HG03432 (cell line): Measurements from ENCODE around the gene MYEOV.

ENCODE experiments used
- ATAC-seq: cut with Tn5 transposase; IDR thresholded peaks from one replicate; pipeline ENCODE4 v1.9.1; 2021; ENCODE audit warnings: mild to moderate bottlenecking, moderate library complexity; ENCODE audit not compliant: unreplicated experiment

MYEOV gene

GRCh38 chr11:69286374-69287371, 7.3 kb upstream of the MYEOV start:
- ATAC-seq, result no peak

GRCh38 chr11:69287968-69288882, 5.7 kb upstream of the MYEOV start:
- no peak for ATAC-seq

DNA sequence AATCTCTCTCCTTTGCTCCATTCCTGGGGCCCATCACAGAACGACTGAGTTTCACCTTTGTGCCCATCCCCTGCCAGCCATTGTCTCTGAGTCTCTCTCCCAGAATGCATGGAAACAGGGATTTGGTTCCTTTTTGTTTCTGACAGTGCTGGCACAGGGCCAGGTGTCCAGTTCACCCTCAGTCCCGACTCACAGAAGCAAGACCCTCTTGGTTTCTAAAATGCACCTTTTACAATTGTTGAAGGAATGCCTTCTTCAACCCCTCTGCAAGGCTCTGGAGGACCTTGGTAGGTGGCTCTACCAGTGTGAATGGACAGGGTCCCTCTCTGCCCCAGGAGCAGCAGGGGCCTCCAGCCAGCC, 5.1 kb upstream of the MYEOV start:
- ATAC-seq, result no peak

GRCh38 chr11:69290806-69291205, 3.1 kb upstream of the MYEOV start:
- ATAC-seq, result no peak

DNA sequence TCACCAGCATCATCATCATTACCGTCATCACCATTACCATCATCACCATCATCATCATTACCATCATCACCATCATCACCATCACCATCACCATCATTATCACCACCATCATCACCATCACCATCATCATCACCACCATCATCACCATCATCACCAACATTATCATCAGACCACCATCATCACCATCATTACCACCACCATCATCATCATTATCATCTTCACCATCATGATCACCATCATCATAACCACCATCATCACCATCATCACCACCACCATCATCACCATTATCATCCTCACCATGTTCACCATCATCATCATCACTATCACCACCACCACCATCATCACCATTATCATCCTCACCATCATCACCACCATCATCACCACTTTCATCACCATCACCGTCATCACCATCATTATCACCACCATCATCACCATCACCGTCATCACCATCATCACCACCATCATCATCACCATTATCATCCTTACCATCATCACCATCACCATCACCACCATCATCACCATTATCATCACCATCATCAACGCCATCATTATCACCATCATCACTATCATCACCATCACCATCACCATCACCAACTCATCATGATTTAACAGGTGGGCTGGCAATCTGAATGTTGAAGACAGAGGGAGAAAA, 2.4 kb upstream of the MYEOV start:
- ATAC-seq, result no peak

- ATAC-seq, result no peak
Measured at GRCh38 chr11:69292221-69292648, 1.7 kb upstream of the MYEOV start.

DNA sequence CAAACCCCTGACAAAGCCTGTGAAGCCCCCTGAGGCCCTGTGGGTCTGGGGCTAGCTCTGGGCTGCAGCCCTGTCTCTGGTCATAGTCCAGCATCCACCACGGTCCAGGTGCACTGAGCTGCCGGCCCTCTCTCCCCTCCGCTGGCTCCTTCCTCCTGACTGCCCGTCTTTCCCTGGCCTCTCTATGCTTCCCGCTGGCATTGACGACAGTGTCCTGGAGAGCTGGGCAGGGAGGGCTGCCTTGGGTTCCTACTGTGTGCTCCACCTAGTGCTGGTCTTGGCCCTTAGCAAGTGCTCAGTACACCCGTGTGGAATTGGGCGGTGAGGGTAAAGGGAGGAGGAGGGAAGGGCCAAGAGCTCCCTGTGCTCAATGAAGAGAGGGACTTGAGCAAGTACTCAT, 868 bp upstream of the MYEOV start:
- no peak for ATAC-seq

DNA sequence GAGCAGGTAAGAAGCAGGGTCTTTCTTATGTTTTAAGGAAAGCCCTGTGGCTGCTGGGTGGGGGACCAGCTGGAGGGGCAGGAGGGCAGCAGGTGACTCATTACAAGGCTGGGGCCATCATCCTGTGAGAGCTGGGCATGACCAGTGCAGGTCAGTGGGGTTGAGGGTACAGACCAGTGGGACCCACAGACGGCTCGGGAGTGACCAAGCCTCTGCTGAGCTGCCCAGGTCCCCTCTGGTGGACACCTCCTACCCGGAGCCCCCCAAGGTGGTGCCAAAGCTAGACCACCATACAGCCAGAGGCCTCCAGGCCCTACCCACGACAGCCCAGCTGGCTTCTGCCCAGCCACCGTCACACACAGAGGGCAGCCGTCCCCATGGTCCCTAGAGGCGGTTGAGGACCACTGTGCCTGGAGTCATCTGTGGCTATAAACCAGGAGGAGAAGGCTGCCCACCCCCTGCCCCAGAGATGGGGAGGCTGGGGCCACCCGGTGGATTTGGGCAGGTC, 670 bp downstream of the MYEOV start:
- ATAC-seq, result no peak

DNA sequence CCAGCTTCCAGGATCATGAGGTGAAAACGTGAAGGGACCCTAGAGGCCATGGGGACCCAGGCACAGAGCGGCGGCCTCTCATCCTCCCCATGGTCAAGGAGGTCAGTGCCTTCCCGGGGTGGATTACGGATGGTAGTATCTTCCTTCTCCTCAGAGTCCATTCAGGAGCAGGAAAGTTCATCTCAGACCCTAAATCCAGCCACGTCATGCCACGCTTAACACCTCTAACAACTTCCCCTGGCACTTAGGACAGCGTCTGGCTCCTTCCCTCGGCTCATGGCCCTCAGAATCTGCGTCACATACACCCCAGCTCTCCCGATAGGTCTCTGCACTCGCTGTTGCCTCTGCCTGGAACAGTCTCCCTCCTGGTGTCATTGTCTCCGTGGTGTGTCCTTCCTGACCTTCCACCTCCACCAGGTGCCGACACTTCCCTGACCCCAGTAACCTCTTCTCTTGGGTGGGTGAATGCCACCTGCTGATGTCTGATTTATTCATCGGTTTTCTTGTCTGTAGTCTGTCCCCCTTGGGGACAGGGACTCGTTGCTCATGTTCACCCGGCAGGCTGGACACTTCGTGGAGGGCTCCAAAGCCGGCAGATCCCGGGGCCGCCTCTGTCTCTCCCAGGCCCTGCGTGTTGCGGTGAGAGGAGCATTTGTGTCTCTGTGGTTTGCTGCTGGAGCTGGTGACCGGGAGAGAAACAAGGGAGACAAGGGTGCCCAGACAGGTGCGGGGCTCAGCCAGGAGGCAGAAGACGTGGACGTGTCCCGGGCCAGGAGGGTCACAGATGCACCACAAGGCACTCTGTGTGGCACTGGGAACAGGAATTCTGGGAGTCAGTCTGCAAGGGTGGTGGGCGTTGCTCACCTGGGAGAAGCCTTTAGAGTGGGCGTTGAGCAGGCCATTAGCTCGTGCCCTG, 1.4 kb downstream of the MYEOV start:
- ATAC-seq, result no peak

DNA sequence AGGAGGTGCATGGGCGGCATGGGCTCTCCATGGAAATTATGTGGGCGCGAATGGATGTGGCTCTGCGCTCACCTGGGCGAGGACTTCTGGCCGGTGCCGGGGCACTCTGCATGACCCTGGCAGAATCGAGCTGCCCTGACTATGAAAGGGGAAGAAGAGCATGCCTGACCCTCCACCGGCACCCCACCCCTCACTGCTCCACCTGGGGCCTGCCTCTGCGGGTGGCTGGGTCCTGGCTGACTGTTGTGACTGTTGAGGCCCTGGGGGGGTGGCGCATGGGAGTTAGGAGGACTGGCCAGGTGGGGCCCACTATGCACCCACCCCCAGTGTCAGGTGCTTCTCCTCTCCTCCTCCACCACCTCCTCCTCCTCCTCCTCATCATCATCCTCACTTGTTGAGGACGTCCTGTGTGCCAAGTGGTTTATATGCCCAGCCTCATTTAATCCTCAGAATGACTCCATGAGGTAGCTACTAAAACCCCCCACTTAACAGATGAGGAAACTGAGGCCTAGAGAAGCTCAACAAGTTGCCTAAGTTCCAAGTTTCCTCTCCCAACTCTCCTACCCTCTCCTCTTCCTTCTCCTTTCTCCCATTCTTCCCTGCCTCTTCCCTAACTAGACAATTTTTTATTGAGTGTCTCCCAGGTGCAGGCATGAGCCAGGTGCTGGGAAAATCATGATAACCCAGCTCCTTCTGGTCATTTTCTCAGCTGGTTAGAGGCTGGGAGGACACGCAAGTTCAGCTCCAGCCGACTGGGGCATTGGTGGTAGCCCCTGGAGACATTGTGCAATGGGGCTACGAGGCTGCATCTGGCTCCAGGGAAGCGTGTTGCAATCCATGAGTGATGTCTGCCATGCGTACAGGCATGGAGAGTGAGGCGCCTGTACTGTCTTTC, 2.3 kb downstream of the MYEOV start:
- ATAC-seq, result no peak

DNA sequence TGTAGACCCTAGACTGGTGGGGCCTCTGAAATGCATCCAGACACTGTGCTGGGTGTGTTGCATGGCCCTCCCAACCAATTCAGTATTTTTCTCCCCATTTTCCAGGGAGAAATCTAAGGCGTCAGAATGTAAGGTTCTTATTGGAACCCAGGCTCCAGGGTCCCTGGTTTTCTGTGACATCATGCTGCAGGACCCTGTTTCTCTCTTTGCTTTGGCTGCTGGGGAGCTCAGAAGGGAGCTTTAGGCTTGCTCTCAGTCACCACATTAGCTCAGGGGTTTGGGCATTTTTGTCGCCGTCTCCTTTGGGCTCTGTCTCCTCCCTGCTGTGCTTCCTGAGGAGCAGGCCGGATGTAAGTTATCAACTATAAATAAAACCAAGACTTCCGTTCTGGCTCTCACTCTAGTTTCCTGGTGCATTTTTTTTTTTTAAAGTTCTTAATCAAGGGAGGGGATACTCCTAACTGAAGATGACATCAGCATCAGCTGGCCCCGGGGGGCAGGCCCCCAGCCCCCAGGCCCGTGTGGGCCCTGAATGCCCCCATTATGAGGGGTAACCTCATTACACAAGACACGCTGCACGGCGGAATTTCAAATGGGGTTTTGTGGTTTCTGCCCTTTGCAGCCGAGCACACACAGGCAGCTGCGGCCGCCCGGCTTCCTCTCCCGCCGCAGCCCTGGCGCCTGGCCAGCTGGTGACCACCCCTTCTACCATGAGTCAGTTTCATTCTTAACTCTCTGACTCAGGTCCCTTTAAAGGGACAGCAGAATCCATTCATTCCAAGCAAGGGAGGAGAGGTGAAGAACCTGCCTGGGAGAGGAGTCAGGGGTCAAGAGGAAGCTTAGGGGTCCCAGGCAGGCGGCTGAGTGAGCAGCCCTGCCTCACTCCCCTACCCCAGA, 3.2 kb downstream of the MYEOV start:
- peak; percentile 61 for ATAC-seq

DNA sequence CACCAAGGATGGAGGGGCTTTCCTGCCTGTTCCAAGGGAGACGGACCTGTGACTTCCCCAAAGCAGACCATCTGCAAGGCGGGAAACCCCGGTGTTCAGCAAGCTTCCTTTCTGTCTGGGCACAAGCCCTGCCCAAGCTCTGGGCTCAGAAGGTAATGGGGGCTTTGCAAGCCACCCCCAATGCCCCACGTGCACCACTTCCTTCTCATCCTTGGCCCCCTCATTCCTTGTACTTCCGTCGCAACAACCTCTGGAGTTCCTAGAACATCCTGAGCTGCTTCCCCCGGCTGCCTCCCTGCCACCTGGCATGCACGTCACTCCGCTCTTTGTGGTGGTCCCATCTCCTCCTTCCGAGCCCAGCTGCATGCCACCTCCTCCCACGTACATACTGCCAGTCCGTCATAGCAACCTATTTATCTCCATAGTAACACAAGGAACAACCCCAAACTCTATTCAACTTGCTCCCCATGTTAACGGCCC, 3.9 kb downstream of the MYEOV start:
- ATAC-seq, result peak; percentile 26

DNA sequence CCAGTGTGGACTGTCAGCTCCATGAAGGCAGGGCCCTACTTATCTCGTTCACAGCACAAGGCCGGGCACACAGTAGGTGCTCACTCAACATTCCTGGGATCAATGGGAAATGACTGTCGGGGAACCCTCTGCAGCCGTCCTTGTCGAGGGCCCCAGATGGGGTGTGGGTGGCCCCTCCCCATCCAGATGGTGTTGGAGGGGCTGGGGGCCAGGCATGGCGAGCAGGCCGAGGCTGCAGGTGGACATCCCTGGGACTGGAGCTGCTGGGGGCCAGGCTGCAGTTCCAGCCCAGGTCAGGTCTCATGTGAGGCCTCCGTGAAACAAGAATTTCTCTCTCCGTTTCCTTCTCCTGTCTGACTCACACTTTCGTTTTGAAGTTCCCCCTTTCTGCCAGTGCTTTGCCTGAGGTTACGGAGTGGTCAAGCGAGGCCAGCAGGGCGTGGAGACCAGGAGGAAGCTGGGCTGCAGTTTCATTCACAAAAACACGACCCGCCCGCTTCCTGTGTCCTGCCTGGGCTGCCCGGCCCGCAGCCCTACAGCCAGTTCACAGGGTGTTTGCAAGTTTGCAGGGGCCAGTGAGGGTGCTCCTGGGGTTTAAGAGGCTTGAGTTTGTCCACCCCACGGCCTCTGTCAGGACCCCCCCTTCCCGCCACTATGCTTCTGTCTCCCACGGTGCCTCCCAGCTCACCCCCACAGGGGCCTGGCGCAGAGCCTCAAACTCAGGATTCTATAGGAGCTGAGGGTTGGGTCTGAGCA, 4.5 kb downstream of the MYEOV start:
- peak; percentile 40 for ATAC-seq

- ATAC-seq, result no peak
Measured at GRCh38 chr11:69299023-69299461, 5.1 kb downstream of the MYEOV start.

- no peak for ATAC-seq
Measured at GRCh38 chr11:69299572-69299971, 5.6 kb downstream of the MYEOV start.

DNA sequence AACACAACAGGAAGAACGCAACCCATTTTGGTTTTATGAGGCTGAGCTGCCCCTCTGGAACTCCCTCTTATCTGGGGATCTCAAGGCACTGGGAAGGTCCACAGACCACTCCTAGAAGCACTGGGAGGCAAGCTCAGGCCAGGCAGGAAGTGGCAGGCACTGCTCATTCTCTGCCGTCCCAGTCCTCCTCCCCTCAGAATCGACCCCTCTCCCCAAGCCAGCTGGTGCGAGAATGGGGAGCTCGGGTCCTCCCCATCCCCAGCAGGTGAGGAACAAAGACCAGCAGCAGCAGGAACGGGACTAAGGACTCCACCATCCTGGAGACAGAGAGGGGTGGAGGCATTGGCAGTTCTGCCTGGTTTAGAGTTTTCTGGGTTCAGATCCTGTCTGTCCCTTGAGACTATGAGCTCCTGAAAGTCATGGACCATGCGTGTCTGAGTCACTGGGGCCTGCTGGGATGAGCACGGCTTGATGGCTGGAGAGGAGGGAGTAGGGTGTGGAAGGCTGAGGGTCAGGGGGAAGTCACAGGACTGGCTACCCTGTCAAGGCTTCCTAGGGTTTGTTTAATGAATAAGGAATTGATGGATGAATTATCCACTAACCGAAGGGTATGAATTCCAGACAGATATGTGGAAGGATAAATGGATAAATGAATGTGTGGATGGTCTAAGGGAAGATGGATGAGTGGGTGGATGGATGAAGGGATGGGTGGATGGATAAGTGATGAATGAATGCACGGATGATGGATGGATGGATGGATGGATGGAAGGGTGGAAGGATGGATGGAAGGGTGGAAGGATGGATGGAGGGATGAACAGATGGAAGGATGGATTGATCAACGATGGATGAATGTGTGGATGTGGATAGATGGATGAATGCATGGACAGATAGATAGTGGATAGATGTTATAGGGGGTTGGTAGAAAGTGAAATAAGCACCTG, 6.4 kb downstream of the MYEOV start:
- ATAC-seq, result no peak
